Fibroblast of mammary gland (primary cell): Measurements from ENCODE around the gene HDAC10.
A peak's percentile ranks its signal among the peaks of the same experiment; 100 is the strongest.

ENCODE experiments used
- DNase-seq: peaks from one replicate; pipeline ENCODE4 v3.0.0-alpha.2; 2010; ENCODE audit warnings: low read depth
- H3K4me3 ChIP-seq: 2 replicates; pipeline ENCODE4 v1.5.1; 2011; ENCODE audit warnings: low read depth, mild to moderate bottlenecking, low read length, moderate library complexity; ENCODE audit not compliant: control insufficient read depth
- CTCF ChIP-seq: conservative IDR thresholded peaks from 2 replicates; pipeline ENCODE4 v1.5.1; 2011; ENCODE audit warnings: low read depth, low read length, inconsistent platforms; ENCODE audit not compliant: control insufficient read depth, insufficient read depth

Gene HDAC10

GRCh38 chr22:50284479-50284878 lies 33.4 kb upstream of the HDAC10 start:
- TF ChIP-seq CTCF = no peak
- DNase-seq = no peak
- no peak overlapping the region for H3K4me3 ChIP-seq

- H3K4me3 ChIP-seq = no peak overlapping the region
- no peak for TF ChIP-seq CTCF
- no peak for DNase-seq
Measured at GRCh38 chr22:50283821-50284220, 32.8 kb upstream of the HDAC10 start.

- H3K4me3 ChIP-seq = no peak overlapping the region
- peak; percentile 34 for DNase-seq
- TF ChIP-seq CTCF = no peak
Measured at GRCh38 chr22:50282361-50283155, 31.5 kb upstream of the HDAC10 start.

- TF ChIP-seq CTCF = no peak
- H3K4me3 ChIP-seq = no peak overlapping the region
Measured at GRCh38 chr22:50281957-50282356, 30.9 kb upstream of the HDAC10 start.

GRCh38 chr22:50281384-50281760 lies 30.3 kb upstream of the HDAC10 start:
- TF ChIP-seq CTCF = no peak
- no peak overlapping the region for H3K4me3 ChIP-seq
- no peak for DNase-seq

More at GRCh38 chr22:50281957-50282356, 30.9 kb upstream of the HDAC10 start:
- no peak for DNase-seq

- DNase-seq = no peak
- no peak for TF ChIP-seq CTCF
- no peak overlapping the region for H3K4me3 ChIP-seq
Measured at GRCh38 chr22:50280708-50281383, 29.8 kb upstream of the HDAC10 start.
